GM18502 (cell line): ENCODE results near the gene KCNG2.

Source experiments
- ATAC-seq: cut with Tn5 transposase; IDR thresholded peaks from one replicate; pipeline ENCODE4 v1.9.1; 2021; ENCODE audit warnings: mild to moderate bottlenecking; ENCODE audit not compliant: unreplicated experiment, poor library complexity

The KCNG2 gene

GRCh38 chr18:79782566-79783308 lies 15.0 kb upstream of the KCNG2 start:
- no peak for ATAC-seq

- no peak for ATAC-seq
Measured at GRCh38 chr18:79784071-79784913, 13.4 kb upstream of the KCNG2 start.

DNA sequence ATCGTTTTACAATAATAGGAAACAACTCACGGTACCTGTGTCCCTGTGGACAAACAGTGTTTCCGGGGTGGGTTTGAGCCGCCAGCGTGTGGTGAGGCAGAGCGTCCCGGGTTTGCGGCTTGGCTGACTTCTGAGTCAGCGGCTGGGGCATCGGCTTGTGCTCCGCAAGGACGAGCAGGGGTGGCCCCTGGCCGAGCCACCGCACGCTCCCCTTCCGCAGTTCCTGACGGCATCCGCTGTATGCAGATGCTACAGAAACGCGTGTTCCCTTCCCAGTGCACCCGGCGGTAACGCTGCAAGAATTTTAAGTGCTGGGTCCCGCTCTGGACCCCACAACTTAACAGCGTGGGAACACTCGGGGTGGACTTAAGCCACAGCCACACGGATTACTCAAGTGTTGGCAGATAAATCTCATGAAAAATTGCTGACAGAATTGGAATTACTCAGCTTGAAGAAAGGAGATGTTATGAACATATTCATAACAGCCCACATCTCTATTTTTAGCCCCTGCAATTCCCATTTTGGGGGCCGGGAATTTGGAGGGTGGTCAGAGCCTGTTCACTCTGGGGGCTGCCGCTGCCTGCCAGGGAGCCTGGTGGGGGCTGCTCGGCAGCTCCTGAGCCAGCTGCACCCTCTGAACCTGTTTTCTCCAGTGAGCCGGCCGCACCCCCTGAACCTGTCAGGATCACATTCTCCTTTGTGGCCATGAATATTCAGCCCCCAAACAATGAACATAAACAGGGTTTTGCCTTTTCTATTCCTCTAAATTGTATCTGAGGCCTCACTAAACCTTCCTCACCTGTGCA lies 12.6 kb upstream of the KCNG2 start:
- ATAC-seq: no peak

- no peak for ATAC-seq
Measured at GRCh38 chr18:79785831-79786230, 11.9 kb upstream of the KCNG2 start.

GRCh38 chr18:79786304-79786703 lies 11.4 kb upstream of the KCNG2 start:
- ATAC-seq: no peak

GRCh38 chr18:79786786-79787526 lies 10.8 kb upstream of the KCNG2 start:
- ATAC-seq: no peak

DNA sequence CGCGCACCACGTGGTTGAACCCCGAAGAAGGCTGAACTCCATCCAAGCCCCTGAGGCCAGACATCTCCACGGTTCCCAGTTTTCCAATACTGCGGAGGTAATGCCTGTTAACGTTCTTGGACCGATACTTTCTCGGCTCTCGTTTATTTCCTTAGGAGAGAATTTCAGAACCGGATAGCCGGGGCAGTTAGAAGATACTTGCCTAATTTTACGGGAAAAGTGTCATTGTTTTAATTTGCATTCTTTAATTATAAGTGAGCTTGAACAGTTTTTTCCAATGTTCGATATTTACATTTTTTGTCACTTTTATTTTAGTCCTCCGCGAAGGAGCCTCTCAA lies 10.2 kb upstream of the KCNG2 start:
- no peak for ATAC-seq

DNA sequence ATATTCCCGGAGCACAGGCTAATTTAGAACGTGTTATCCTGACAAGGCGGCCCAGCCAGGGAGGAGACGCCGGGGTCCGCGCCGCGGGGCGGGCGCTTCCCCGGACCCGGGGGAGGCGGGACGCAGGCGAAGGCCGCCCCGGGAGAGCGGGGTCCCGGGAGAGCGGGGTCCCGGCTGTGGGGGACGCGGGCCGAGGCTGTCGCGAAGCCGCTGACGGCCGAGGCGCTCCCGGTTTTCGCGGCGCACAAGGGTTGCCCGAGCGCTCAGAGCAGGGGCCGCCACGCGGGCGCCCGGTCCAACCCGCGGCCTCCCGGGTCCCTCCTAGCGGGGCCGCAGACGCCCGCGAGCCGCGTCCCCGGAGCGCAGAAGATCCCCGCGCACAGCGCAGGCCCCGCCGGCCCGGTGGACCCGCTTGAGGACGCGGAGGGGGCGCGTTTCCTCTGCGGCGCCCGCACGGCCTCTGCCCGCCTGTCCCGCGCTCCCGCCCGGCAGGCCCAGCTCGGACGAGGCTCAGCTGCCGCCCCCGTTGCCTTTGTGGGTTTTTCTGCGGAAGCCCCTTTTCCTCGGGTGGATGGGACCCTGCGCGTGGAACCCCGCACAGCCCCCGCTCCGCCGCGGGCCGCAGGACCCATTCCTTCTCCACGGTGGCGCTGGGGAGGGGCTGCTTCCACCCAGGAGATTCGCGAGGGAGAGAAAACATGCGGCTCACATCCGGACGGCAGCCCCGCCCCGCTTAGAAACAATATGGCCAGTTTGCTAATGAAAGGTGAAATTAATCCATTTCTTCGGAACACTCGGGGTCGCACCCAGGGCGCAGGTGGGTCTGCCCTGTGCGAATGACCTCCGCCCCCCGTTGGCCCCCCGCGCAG lies 9.6 kb upstream of the KCNG2 start:
- ATAC-seq: no peak

DNA sequence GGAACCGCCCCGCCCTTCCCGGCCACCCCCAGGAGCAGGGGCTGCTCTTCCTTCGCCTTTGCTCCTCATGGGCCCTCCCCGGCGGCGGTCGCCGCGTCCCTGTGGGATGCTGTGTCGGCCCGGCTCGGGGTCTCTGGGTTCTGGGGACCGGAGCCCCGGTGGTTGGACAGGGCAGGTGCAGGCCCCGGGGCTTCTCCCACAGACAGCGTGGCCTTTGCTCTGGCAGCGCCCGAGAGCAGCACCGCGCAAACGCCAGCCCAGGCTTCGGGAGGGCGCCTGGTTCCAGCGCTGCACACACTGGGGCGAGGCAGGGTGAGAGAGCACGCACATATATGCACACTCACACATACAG lies 9.0 kb upstream of the KCNG2 start:
- ATAC-seq: no peak

GRCh38 chr18:79789091-79789891 lies 8.4 kb upstream of the KCNG2 start:
- no peak for ATAC-seq

DNA sequence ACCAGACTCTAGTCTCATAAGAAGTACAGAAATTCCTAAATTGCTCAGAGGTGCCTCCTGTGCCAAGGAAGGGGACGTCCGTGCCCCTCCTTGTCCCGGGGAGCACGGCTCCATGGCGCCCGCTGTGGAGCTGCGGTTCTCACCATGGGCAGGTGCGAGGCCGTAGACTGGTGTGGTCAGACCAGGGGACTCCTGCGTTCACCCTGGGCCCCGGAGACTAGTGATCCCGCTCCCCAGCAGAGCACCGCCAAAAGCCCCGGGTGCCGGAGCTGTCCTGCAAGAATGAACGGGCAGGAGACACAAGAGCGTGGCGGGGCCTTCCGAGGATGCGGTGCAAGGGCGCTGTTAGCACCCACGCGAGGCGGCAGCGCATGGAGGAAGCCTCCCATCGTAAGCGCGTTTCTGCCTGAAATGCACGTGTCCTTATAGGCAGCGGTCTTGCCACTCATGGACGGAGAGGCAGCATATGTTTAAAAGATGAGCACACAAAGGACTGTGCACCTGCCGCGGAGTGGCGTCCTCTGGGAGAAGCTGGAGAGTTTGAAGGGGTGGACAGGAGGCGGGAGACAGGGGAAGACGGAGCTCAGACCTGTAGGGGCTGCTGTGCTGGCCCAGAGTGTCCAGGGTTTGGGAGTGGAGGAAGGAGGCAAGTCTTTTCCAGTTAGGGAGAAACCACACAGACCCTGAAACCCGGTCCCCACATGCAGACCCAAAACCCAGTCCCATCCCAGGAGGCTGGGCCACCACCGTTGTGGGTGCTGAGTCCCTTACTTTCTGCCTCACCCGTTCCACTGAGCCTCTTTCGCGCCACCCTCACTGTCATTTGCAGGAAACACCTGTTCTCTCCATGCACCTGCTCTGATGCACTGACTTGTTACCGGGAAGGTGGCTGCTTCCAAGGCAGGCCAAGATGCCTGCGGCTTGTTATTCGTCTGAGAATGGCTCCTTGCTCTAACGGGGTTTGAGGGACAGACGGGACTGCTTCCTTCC lies 7.5 kb upstream of the KCNG2 start:
- no peak for ATAC-seq

DNA sequence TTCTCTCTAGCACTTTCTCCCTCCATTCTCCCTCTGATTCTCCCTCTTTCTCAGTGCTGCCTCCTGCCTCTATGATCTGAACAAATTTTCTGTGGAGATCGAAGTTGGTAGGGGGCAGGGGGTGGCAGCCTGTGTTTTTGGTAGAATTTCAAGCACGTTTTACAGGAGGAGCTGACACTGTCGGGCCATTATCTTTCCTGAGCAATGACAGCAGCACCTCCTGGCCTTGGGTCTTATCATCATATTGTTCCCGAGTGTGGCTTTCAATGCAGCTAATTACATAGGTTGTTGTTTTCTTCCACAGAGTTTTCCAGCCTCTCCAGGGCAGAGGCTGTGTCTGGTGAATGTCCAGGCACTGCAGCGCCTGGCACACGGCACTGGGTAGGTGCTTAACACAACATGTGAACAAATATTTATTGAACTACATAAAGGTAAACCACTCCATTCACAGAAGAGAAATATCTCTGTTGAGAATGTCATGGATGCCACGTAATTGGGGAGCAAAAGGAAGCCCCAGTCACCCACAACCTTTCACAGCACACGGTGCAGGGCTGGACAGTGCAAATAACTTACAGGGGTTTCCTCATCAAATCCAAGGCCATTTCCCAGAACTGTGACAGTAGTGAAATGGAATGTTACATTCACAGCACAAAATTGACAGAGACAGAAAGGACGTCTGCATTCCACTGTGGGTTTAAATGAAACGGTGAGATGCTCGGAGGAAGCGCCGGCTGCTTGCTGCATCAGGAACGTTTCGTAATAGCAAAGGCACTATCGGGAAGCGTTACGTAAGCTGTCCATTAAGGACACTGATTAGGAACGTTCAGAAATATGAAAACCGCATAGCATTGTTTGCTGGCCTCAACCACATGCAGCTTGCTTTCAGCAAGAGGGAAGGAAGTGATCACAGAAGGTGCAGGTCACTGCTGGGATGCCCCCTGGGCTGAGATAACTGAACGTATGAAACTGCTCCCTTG lies 6.5 kb upstream of the KCNG2 start:
- ATAC-seq: no peak

- no peak for ATAC-seq
Measured at GRCh38 chr18:79792096-79792987, 5.4 kb upstream of the KCNG2 start.

DNA sequence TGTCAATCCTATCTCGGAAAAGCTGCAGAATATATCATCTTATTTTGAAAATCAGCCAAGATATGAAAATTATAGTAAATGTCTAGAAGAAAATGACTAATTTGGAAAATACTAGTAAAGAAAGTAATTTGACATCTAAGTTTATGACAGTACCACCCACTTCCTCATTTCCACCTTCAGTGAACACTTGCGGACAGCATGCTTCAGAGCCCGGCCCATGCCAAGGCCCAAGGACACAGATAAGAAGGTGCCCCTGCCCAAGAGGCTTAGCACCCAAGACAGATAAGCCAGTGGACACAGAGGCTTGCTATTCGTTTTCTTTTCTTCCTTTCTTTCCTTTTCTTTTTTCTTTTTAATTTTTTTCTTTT lies 4.8 kb upstream of the KCNG2 start:
- no peak for ATAC-seq

DNA sequence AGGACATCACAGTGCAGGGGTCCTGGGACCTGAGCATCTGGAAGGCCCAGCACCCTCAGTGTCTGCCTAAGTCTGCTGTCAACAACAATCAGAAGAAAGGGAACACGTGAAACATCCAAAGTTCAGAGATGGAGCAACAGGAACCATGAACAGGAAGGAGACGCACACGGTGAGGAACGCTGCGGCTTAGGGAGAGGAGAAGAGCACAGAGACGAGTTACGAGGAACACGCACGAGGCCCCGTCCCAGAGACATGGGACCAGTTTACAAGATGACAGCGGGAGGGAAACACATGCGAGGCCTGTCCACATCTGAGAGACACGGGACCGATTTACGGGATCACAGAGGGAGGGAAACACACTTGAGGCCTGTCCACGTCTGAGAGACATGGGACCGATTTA lies 2.9 kb upstream of the KCNG2 start:
- ATAC-seq: no peak

- no peak for ATAC-seq
Measured at GRCh38 chr18:79795446-79795845, 2.3 kb upstream of the KCNG2 start.
